ENCODE measurements around the gene CPED1. TPM values are rescaled to one million over a fixed set of nuclear protein-coding genes. Genes with fewer than 3 reads are reported as not detected.

Gene CPED1
- total RNA-seq, 1 donor from 2014 or later = 0.09 TPM

- POLR2A ChIA-PET = no interaction called here
- no peak for TF ChIP-seq CTCF (IDR thresholded peaks at IDR 0.05)
- CTCF ChIA-PET = no interaction called here
- peaks cover 32% of the 10 kb centered on the region for H3K36me3 Mint-ChIP-seq (ENCODE audit: low read depth)
- no peak overlapping the region for H3K4me3 Mint-ChIP-seq
- intact Hi-C loops (cut with micrococcal nuclease) = loop anchor here (5.0 kb wide), 1 partner anchor 37 kb away; no protein-coding TSS in a partner anchor
- H3K4me1 Mint-ChIP-seq = peaks cover 31% of the 10 kb centered on the region
- H3K27ac Mint-ChIP-seq = no peak overlapping the region
- H3K27me3 Mint-ChIP-seq = no peaks in the 10 kb centered on the region
- ATAC-seq (ENCODE audit: low read depth) = no peak
- H3K9me3 Mint-ChIP-seq = no peaks in the 10 kb centered on the region
- DNase-seq = no peak
These were observed 281.3 kb downstream of the CPED1 start for GRCh38 chr7:121269798-121270197.

DNA sequence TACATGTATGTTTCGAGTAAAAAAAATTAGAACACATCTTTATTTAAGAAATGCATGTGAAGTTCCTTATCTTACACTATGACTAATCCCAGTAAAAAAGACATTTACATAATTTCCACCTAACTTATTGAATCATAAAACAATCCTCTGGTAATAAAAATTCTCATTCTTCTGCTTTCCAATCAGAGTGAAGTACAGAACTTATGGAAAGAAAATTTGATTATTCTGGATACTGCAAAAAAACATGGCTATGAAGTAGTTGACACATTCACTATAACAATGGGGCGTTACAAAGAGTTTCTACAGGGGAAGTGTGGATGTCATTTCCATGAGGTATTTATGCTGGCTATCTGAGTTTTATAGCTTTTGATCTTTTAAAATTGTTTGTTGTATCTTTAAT is 282.6 kb downstream of the CPED1 start:
- peaks cover 26% of the 10 kb centered on the region for H3K36me3 Mint-ChIP-seq (ENCODE audit: low read depth)
- TF ChIP-seq CTCF (IDR thresholded peaks at IDR 0.05) = no peak
- H3K27me3 Mint-ChIP-seq = no peaks in the 10 kb centered on the region
- intact Hi-C loops (cut with micrococcal nuclease) = no loop called here
- no peak overlapping the region for H3K27ac Mint-ChIP-seq
- no peak for DNase-seq
- no peak for ATAC-seq (ENCODE audit: low read depth)
- POLR2A ChIA-PET = no interaction called here
- H3K9me3 Mint-ChIP-seq = no peaks in the 10 kb centered on the region
- CTCF ChIA-PET = no interaction called here
- H3K4me3 Mint-ChIP-seq = no peak overlapping the region
- peaks cover 31% of the 10 kb centered on the region for H3K4me1 Mint-ChIP-seq

- peaks cover 25% of the 10 kb centered on the region for H3K36me3 Mint-ChIP-seq (ENCODE audit: low read depth)
- no peaks in the 10 kb centered on the region for H3K27me3 Mint-ChIP-seq
- ChIA-PET POLR2A (no interaction called here), CTCF (no interaction called here)
- ATAC-seq (ENCODE audit: low read depth) (no peak), DNase-seq (no peak)
- H3K4me3 Mint-ChIP-seq = no peak overlapping the region
- peaks cover 35% of the 10 kb centered on the region for H3K4me1 Mint-ChIP-seq
- intact Hi-C loops (cut with micrococcal nuclease) = no loop called here
- no peak overlapping the region for H3K27ac Mint-ChIP-seq
- TF ChIP-seq CTCF (IDR thresholded peaks at IDR 0.05) = no peak
- H3K9me3 Mint-ChIP-seq = no peaks in the 10 kb centered on the region
These were observed 283.4 kb downstream of the CPED1 start for GRCh38 chr7:121271916-121272315.

DNA sequence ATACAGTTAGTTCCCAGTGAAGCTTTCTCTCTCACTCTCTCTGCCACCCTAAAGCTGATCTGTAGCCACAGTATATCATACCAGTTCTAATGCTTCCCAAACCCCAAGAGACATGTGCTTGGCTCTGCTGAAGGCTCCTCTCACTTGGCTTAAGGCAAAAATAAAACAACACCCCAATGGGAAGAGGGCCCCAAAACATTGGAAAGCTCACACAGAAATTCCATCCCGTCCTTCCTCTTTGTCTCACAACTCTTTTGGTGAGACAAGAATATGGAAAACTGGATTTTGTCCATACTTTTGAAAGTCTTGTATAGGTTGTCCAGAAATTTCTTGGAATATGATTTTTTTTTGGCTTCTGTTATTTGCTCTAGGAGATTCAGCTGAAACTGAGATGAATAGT is 284.2 kb downstream of the CPED1 start:
- Mint-ChIP-seq H3K9me3 (no peaks in the 10 kb centered on the region), H3K36me3 (ENCODE audit: low read depth) (peaks cover 30% of the 10 kb centered on the region), H3K4me1 (peaks cover 43% of the 10 kb centered on the region), H3K4me3 (no peak overlapping the region), H3K27me3 (no peaks in the 10 kb centered on the region), H3K27ac (no peak overlapping the region)
- POLR2A ChIA-PET = no interaction called here
- intact Hi-C loops (cut with micrococcal nuclease) = no loop called here
- CTCF ChIA-PET = no interaction called here
- no peak for DNase-seq
- ATAC-seq (ENCODE audit: low read depth) = no peak
- TF ChIP-seq CTCF (IDR thresholded peaks at IDR 0.05) = no peak

GRCh38 chr7:121273467-121274167 is 285.1 kb downstream of the CPED1 start:
- no peak for ATAC-seq (ENCODE audit: low read depth)
- Mint-ChIP-seq H3K27ac (peak overlapping the region; percentile 27), H3K27me3 (no peaks in the 10 kb centered on the region), H3K4me1 (peaks cover 50% of the 10 kb centered on the region), H3K4me3 (no peak overlapping the region), H3K36me3 (ENCODE audit: low read depth) (peaks cover 36% of the 10 kb centered on the region), H3K9me3 (no peaks in the 10 kb centered on the region)
- DNase-seq = no peak
- CTCF ChIA-PET = no interaction called here
- POLR2A ChIA-PET = interaction anchor here (0.6 kb wide), 1 partner anchor 165 kb away, joined by 3 read pairs; no protein-coding TSS in a partner anchor
- no peak for TF ChIP-seq CTCF (IDR thresholded peaks at IDR 0.05)
- intact Hi-C loops (cut with micrococcal nuclease) = no loop called here
